SK-N-MC (cell line): ENCODE results near the gene NQO2.
A peak's percentile ranks its signal among the peaks of the same experiment; 100 is the strongest.

Experiments used
- DNase-seq: peaks from one replicate; pipeline ENCODE4 v3.0.0-alpha.2; 2011; ENCODE audit warnings: low read depth, low spot score
- H3K27ac ChIP-seq: fragments of 200-600 bp; sonication (generic); 2 replicates; pipeline ENCODE4 v1.5.1; 2016; ENCODE audit warnings: mixed run types
- H3K36me3 ChIP-seq: fragments of 200-600 bp; sonication (generic); 2 replicates; pipeline ENCODE4 v1.6.1; 2017; ENCODE audit warnings: antibody characterized with exemption, low read length, mixed read lengths; ENCODE audit not compliant: insufficient read depth
- H3K4me3 ChIP-seq: fragments of 200-600 bp; sonication (generic); 2 replicates; pipeline ENCODE4 v1.5.1; 2016
- H3K9ac ChIP-seq: fragments of 200-600 bp; sonication (generic); 2 replicates; pipeline ENCODE4 v1.8.0; 2017; ENCODE audit warnings: mixed run types, mixed read lengths; ENCODE audit not compliant: insufficient read length
- H3K9me3 ChIP-seq: fragments of 200-600 bp; sonication (generic); 2 replicates; pipeline ENCODE4 v1.6.1; 2017; ENCODE audit warnings: low read depth, mild to moderate bottlenecking, antibody characterized with exemption, low read length, moderate library complexity, mixed read lengths
- EZH2 ChIP-seq: fragments of 200-600 bp; sonication (generic); IDR thresholded peaks from one replicate; pipeline ENCODE4 v1.6.1; 2017; ENCODE audit warnings: antibody characterized with exemption
- FOXP2 ChIP-seq: optimal IDR thresholded peaks from 2 replicates; pipeline ENCODE3; 2011; ENCODE audit warnings: mild to moderate bottlenecking, moderate library complexity; ENCODE audit not compliant: insufficient read depth; ENCODE audit errors: extremely low read length, control extremely low read depth
- POLR2AphosphoS5 ChIP-seq: IDR thresholded peaks from 2 replicates; pipeline ENCODE4 v1.6.1; 2012; ENCODE audit warnings: mild to moderate bottlenecking, low read depth, low read length, borderline replicate concordance

NQO2 gene

DNA sequence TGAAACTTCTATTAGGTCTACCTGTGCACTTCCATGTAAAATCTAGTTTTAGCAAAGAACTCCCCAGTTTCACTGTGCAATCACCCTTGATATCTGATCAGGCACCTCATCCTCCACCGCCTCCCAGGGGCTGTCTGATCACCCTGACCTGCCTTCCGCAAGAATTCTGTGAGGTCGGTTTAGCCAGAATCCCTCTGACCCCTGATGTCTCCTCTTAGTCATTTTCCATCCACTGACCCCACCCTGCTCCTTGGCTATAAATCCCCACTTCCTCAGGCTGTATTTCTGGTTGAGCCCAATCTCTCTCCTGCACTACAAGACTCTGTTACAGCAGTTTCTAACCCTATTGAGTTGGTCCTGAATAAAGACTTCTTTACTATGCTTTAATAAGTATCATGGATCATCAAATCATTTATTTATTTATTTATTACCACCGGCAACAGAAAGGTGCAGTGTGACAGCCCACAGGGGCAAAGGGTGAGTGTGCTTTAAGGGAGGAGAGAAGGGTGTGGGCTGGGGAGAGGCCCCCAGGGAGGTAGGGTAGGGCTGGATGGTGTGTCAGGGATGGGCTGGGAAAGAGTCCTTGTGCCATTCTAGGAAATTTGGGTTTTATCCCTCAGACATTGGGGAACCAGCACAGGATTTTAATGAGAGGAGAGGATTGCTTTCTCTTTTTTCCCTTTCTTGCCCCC lies 17.1 kb upstream of the NQO2 start:
- Histone ChIP-seq H3K4me3 (no peak overlapping the region), H3K27ac (no peak overlapping the region), H3K9me3 (no peaks in the 10 kb centered on the region), H3K36me3 (no peaks in the 10 kb centered on the region), H3K9ac (no peak overlapping the region)
- TF ChIP-seq EZH2 (no peak), FOXP2 (no peak), POLR2AphosphoS5 (no peak)
- DNase-seq: no peak

- Histone ChIP-seq H3K9me3 (no peaks in the 10 kb centered on the region), H3K4me3 (no peak overlapping the region), H3K27ac (no peak overlapping the region), H3K9ac (no peak overlapping the region), H3K36me3 (no peaks in the 10 kb centered on the region)
- TF ChIP-seq FOXP2 (no peak), POLR2AphosphoS5 (no peak), EZH2 (no peak)
- DNase-seq: no peak
Measured at GRCh38 chr6:2984738-2985406, 14.8 kb upstream of the NQO2 start.

DNA sequence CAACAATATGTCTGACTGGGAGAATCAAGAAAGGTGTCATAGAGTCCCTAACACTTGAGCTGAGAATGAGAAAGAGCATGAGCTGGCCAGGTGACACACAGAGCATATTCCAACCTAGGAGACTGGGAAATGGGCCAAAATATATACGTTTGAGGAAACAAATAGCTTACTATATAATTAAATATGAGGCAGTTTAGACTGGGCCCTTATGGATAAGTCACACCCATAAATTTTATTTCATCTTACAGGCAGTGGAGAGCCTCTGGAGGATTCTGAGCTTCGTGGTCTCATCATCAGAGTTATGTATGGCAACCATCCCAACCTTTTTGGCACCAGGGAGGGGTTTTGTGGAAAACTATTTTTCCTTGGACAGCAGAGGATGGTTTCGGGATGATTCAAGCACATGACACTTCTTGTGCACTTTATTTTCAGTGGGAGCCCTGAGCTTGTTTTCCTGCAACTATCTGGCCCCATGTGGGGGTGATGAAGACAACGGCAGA lies 12.9 kb upstream of the NQO2 start:
- H3K9me3 ChIP-seq: no peaks in the 10 kb centered on the region
- no peak overlapping the region for H3K27ac ChIP-seq
- no peak for DNase-seq
- no peak overlapping the region for H3K4me3 ChIP-seq
- no peak overlapping the region for H3K9ac ChIP-seq
- H3K36me3 ChIP-seq: no peaks in the 10 kb centered on the region
- TF ChIP-seq FOXP2 (no peak), EZH2 (no peak), POLR2AphosphoS5 (no peak)

- Histone ChIP-seq H3K36me3 (no peaks in the 10 kb centered on the region), H3K9ac (peak overlapping the region; percentile 86), H3K4me3 (peak overlapping the region; percentile 81), H3K9me3 (no peaks in the 10 kb centered on the region), H3K27ac (peak overlapping the region; percentile 99)
- DNase-seq: no peak
- TF ChIP-seq FOXP2: no peak
- TF ChIP-seq EZH2: no peak
- TF ChIP-seq POLR2AphosphoS5: no peak
Measured at GRCh38 chr6:2988094-2988425, 11.6 kb upstream of the NQO2 start.

GRCh38 chr6:2988426-2989331 lies 11.0 kb upstream of the NQO2 start:
- no peak for DNase-seq
- no peaks in the 10 kb centered on the region for H3K36me3 ChIP-seq
- peak overlapping the region; percentile 81 for H3K4me3 ChIP-seq
- H3K9ac ChIP-seq: peak overlapping the region; percentile 86
- H3K27ac ChIP-seq: peak overlapping the region; percentile 99
- TF ChIP-seq EZH2 (no peak), FOXP2 (no peak), POLR2AphosphoS5 (no peak; the same call in 1 of the 2 replicates)
- H3K9me3 ChIP-seq: no peaks in the 10 kb centered on the region

- Histone ChIP-seq H3K27ac (peak overlapping the region; percentile 99), H3K9me3 (no peaks in the 10 kb centered on the region), H3K36me3 (no peaks in the 10 kb centered on the region), H3K9ac (peak overlapping the region; percentile 86), H3K4me3 (peak overlapping the region; percentile 81)
- DNase-seq: peak; percentile 98
- TF ChIP-seq POLR2AphosphoS5 (peak; percentile 88), EZH2 (no peak), FOXP2 (no peak)
Measured at GRCh38 chr6:2989332-2990247, 10.1 kb upstream of the NQO2 start.

DNA sequence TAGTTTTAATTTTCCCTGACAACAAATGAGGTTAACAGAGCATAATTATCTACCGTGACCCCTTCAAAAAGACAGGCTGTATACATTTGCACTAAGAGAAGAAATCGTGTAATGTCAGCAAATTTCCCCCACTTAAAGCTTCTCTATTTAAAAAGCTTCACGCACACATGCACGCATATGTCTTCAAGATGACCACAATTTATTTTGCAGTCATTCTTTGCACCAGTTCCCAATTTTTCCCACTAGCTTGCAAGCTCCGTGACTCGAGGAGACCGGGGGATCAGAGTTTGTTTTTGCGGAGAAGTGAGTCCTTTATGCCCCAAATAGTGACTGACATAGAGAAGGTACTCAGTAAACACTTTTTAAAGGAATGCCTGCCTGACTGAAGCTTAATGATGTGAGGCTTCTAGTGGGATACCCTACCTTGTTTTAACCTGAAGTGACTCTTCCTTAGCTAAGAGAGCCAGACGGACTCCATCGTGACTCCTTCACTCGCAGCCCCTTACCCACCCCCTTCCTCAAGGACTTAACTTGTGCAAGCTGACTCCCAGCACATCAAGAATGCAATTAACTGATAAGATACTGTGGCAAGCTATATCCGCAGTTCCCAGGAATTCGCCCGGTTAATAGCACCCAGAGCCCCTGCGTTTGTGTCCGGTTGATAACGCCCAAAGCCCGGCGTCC lies 9.3 kb upstream of the NQO2 start:
- H3K4me3 ChIP-seq: peak overlapping the region; percentile 81
- no peak for DNase-seq
- no peaks in the 10 kb centered on the region for H3K9me3 ChIP-seq
- peak overlapping the region; percentile 86 for H3K9ac ChIP-seq
- TF ChIP-seq POLR2AphosphoS5 (no peak), FOXP2 (no peak), EZH2 (no peak)
- H3K27ac ChIP-seq: peak overlapping the region; percentile 99
- H3K36me3 ChIP-seq: no peaks in the 10 kb centered on the region
